ENCODE data around the gene URGCP. TPM values are rescaled to one million over a fixed set of nuclear protein-coding genes. Genes with fewer than 3 reads are reported as not detected.

The URGCP gene
- total and polyA plus RNA-seq, 12 donors = 14.1 to 46.3 (median 38.6) TPM

DNA sequence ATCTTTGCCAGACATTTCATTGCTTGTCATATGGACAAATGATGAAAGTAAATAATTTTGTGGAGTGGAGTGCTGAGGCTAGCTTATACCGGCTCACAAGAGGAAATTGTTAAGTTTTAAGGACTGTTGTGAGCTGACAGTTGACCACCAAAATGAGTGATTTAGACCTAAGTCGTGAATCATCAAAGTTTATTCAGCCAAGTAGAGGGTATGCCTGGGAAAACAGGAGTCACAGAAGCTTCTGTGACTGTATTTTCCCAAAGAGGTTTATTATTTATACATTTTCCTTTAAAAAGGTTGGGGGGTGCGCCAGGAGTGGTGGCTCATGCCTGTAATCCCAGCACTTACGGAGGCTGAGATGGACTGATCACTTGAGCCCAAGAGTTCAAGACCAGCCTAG lies 58.9 kb downstream of the URGCP start:
- Histone ChIP-seq H3K36me3 (no peaks in the 10 kb centered on the region), H3K4me1 (no peaks in the 10 kb centered on the region), H3K9me3 (no peaks in the 10 kb centered on the region), H3K27ac (no peak overlapping the region), H3K27me3 (peaks cover 0 to 20% (median 0%) of the 10 kb centered on the region in 7 donors), H3K4me3 (no peak overlapping the region)
- intact Hi-C loops (cut with DNase I) = loop anchor here in 1 of 10 donors (10.0 kb wide), 1 partner anchor 133 kb away; no protein-coding TSS in a partner anchor
- TF ChIP-seq, protein P1, sequence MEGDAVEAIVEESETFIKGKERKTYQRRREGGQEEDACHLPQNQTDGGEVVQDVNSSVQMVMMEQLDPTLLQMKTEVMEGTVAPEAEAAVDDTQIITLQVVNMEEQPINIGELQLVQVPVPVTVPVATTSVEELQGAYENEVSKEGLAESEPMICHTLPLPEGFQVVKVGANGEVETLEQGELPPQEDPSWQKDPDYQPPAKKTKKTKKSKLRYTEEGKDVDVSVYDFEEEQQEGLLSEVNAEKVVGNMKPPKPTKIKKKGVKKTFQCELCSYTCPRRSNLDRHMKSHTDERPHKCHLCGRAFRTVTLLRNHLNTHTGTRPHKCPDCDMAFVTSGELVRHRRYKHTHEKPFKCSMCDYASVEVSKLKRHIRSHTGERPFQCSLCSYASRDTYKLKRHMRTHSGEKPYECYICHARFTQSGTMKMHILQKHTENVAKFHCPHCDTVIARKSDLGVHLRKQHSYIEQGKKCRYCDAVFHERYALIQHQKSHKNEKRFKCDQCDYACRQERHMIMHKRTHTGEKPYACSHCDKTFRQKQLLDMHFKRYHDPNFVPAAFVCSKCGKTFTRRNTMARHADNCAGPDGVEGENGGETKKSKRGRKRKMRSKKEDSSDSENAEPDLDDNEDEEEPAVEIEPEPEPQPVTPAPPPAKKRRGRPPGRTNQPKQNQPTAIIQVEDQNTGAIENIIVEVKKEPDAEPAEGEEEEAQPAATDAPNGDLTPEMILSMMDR (IDR thresholded peaks at IDR 0.05) = no peak
- DNase-seq (no peak), ATAC-seq (no peak)
- WGBS, 2 donors = 60 to 71% methylated on average over 4 of the region's 4 CpGs

DNA sequence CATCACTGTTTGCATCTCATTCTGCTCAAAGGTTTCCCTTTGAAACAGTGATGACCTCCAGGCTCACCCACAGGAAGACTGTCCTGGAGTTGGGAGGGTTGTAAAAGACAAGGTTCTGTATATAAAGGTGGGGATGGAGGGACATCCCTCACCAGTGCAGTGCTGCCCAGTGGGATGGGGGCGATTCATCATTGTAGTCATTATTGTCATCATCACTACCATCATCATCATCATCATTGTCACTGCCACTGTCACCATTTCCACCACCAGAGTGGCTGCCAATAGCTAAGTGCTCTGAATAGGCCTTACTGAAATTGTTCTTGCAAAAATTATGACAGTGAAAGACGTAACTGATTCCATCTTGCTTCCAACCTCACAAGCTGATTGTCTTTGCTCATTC lies 61.7 kb downstream of the URGCP start:
- Histone ChIP-seq H3K9me3 (no peaks in the 10 kb centered on the region), H3K27ac (no peak overlapping the region), H3K36me3 (no peaks in the 10 kb centered on the region), H3K27me3 (peaks cover 0 to 23% (median 0%) of the 10 kb centered on the region in 7 donors), H3K4me1 (no peaks in the 10 kb centered on the region), H3K4me3 (no peak overlapping the region)
- intact Hi-C loops (cut with DNase I) = loop anchor here in 2 of 10 donors (5.0 to 10.0 kb wide), 2 partner anchors 130 to 902 kb away; no protein-coding TSS in a partner anchor
- TF ChIP-seq, protein P1 (IDR thresholded peaks at IDR 0.05) = no peak
- WGBS, 2 donors = 81 to 82% methylated on average over 2 of the region's 2 CpGs
- ATAC-seq = no peak
- DNase-seq = no peak

DNA sequence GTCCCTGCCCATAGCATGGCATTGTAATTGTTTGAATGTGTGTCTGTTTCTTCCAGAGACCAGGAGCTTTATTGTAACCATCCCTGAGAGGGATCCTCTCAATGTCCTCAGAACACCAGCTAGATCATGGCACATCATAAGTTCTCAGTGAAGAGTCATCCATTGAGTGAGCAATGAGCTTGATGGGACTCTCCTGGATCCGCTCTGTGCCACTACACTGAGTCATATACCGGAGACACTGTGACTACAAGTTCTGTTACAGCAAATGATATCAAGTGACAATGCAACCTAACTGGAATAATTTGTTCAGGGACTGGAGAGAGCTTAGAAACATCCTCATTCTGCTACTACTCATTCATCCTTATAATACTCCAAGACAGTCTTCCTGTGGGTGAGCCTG lies 62.1 kb downstream of the URGCP start:
- intact Hi-C loops (cut with DNase I) = loop anchor here in 2 of 10 donors (5.0 to 10.0 kb wide), 2 partner anchors 129 to 902 kb away; no protein-coding TSS in a partner anchor
- Histone ChIP-seq H3K36me3 (no peaks in the 10 kb centered on the region), H3K4me1 (peaks cover 0 to 2% (median 0%) of the 10 kb centered on the region in 9 donors), H3K27me3 (peaks cover 0 to 20% (median 0%) of the 10 kb centered on the region in 7 donors), H3K4me3 (no peak overlapping the region), H3K9me3 (no peaks in the 10 kb centered on the region), H3K27ac (no peak overlapping the region)
- DNase-seq (no peak), ATAC-seq (no peak)
- 92 to 93% methylated on average over 2 of the region's 2 CpGs for WGBS, 2 donors
- TF ChIP-seq, protein P1 (IDR thresholded peaks at IDR 0.05) = no peak

DNA sequence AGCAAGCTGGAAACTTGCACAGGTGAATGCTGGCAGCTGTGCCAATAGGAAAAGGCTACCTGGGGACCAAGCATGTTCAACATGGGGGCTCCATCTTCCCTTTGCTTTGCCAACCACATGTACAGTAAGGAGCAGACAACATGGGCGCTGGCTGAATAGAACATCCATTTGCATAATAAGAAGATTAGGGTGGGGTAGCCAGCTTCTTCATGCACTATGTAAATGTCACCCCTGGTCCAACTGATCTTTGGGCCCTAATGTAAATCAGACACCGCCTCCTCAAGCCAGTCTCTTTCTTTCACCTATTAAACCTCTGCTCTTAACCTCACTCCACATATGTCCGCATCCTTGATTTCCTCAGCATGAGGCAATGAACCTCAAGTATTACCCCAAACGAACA lies 63.1 kb downstream of the URGCP start:
- DNase-seq (no peak), ATAC-seq (no peak)
- peaks cover 0 to 18% (median 0%) of the 10 kb centered on the region in 7 donors for H3K27me3 ChIP-seq
- H3K4me3 ChIP-seq = no peak overlapping the region
- H3K4me1 ChIP-seq = peaks cover 0 to 11% (median 0%) of the 10 kb centered on the region in 9 donors
- no peaks in the 10 kb centered on the region for H3K9me3 ChIP-seq
- 89 to 94% methylated on average over 4 of the region's 4 CpGs for WGBS, 2 donors
- TF ChIP-seq, protein P1 (IDR thresholded peaks at IDR 0.05) = no peak
- intact Hi-C loops (cut with DNase I) = loop anchor here in 2 of 10 donors (5.0 to 10.0 kb wide), 2 partner anchors 128 to 901 kb away; no protein-coding TSS in a partner anchor
- H3K27ac ChIP-seq = no peak overlapping the region
- H3K36me3 ChIP-seq = no peaks in the 10 kb centered on the region

Data from heart right ventricle (tissue), 16 donors.